Loucy (cell line): Measurements from ENCODE around the gene ANKRD40.

Experiments
- H2AFZ ChIP-seq: fragments of 200-600 bp; sonication (generic); 2 replicates; pipeline ENCODE4 v1.6.0; 2016; ENCODE audit warnings: antibody characterized with exemption, mild to moderate bottlenecking, low read length, moderate library complexity
- H3F3A ChIP-seq: fragments of 200-600 bp; 2 replicates; pipeline ENCODE4 v1.6.0; 2016; ENCODE audit warnings: antibody characterized with exemption, low read depth, mild to moderate bottlenecking
- H3K27me3 ChIP-seq: fragments of 200-600 bp; sonication (generic); 2 replicates; pipeline ENCODE4 v1.6.1; 2014; ENCODE audit warnings: low read length, mild to moderate bottlenecking; ENCODE audit not compliant: insufficient read depth, poor library complexity, severe bottlenecking
- H3K36me3 ChIP-seq: fragments of 200-600 bp; sonication (generic); 2 replicates; pipeline ENCODE4 v1.6.1; 2016; ENCODE audit warnings: low read length; ENCODE audit not compliant: insufficient read depth
- H3K4me1 ChIP-seq: fragments of 200-600 bp; sonication (generic); 2 replicates; pipeline ENCODE4 v1.5.1; 2014; ENCODE audit warnings: low read length, mild to moderate bottlenecking; ENCODE audit not compliant: insufficient read depth, poor library complexity, severe bottlenecking
- H3K4me2 ChIP-seq: fragments of 200-600 bp; sonication (generic); 2 replicates; pipeline ENCODE4 v1.6.0; 2014; ENCODE audit warnings: antibody characterized with exemption, low read length, low read depth, mild to moderate bottlenecking; ENCODE audit not compliant: poor library complexity, severe bottlenecking
- H3K4me3 ChIP-seq: fragments of 200-600 bp; sonication (generic); 2 replicates; pipeline ENCODE4 v1.5.1; 2014; ENCODE audit warnings: low read length, mild to moderate bottlenecking, mixed read lengths; ENCODE audit not compliant: poor library complexity, severe bottlenecking
- H3K79me2 ChIP-seq: fragments of 200-600 bp; sonication (generic); 2 replicates; pipeline ENCODE4 v1.6.1; 2014; ENCODE audit warnings: low read length; ENCODE audit not compliant: insufficient read depth
- H3K9ac ChIP-seq: fragments of 200-600 bp; sonication (generic); 2 replicates; pipeline ENCODE4 v1.6.0; 2014; ENCODE audit warnings: mild to moderate bottlenecking, low read depth, low read length, moderate library complexity; ENCODE audit not compliant: poor library complexity, severe bottlenecking
- H3K9me2 ChIP-seq: fragments of 200-600 bp; sonication (generic); replicated peaks from 2 replicates; pipeline ENCODE4 v1.6.1; 2016; ENCODE audit warnings: low read depth, low read length, mixed read lengths
- H3K9me3 ChIP-seq: fragments of 200-600 bp; sonication (generic); 2 replicates; pipeline ENCODE4 v1.6.1; 2014; ENCODE audit warnings: mild to moderate bottlenecking, antibody characterized with exemption, low read length, low read depth; ENCODE audit not compliant: insufficient read depth
- H4K20me1 ChIP-seq: fragments of 200-600 bp; sonication (generic); 2 replicates; pipeline ENCODE4 v1.6.0; 2014; ENCODE audit warnings: antibody characterized with exemption, low read length, mild to moderate bottlenecking; ENCODE audit not compliant: insufficient read depth, poor library complexity, severe bottlenecking
- CTCF ChIP-seq: fragments of 200-600 bp; sonication (generic); conservative IDR thresholded peaks from 2 replicates; pipeline ENCODE4 v1.5.1; 2014; ENCODE audit warnings: mild to moderate bottlenecking, antibody characterized with exemption, low read length
- EZH2phosphoT487 ChIP-seq: fragments of 200-600 bp; IDR thresholded peaks from 2 replicates; pipeline ENCODE4 v1.6.1; 2018; ENCODE audit warnings: antibody characterized with exemption, mild to moderate bottlenecking, moderate library complexity, borderline replicate concordance

Gene ANKRD40

GRCh38 chr17:50676065-50676975 lies 31.4 kb downstream of the ANKRD40 start:
- Histone ChIP-seq H3K9me2 (no peaks in the 10 kb centered on the region), H3K27me3 (no peaks in the 10 kb centered on the region), H3K79me2 (no peaks in the 10 kb centered on the region), H3K4me1 (no peaks in the 10 kb centered on the region), H3K9ac (no peak overlapping the region), H4K20me1 (no peaks in the 10 kb centered on the region), H3K9me3 (no peaks in the 10 kb centered on the region), H3K36me3 (no peaks in the 10 kb centered on the region), H3K4me3 (no peak overlapping the region), H3F3A (no peaks in the 10 kb centered on the region), H2AFZ (no peak overlapping the region), H3K4me2 (no peak overlapping the region)
- TF ChIP-seq CTCF, result no peak

GRCh38 chr17:50675627-50676026 lies 32.1 kb downstream of the ANKRD40 start:
- no peak overlapping the region for H2AFZ ChIP-seq
- H3K9me3 ChIP-seq, result no peaks in the 10 kb centered on the region
- H3K79me2 ChIP-seq, result no peaks in the 10 kb centered on the region
- H3K27me3 ChIP-seq, result no peaks in the 10 kb centered on the region
- H3K9me2 ChIP-seq, result no peaks in the 10 kb centered on the region
- H3K4me2 ChIP-seq, result no peak overlapping the region
- H3K4me1 ChIP-seq, result no peaks in the 10 kb centered on the region
- no peak overlapping the region for H3K4me3 ChIP-seq
- no peaks in the 10 kb centered on the region for H4K20me1 ChIP-seq
- no peaks in the 10 kb centered on the region for H3K36me3 ChIP-seq
- no peak overlapping the region for H3K9ac ChIP-seq
- TF ChIP-seq EZH2phosphoT487 (no peak), CTCF (no peak)
- no peaks in the 10 kb centered on the region for H3F3A ChIP-seq

- Histone ChIP-seq H3F3A (no peaks in the 10 kb centered on the region), H3K9me2 (no peaks in the 10 kb centered on the region), H3K9ac (no peak overlapping the region), H3K4me1 (no peaks in the 10 kb centered on the region), H3K9me3 (no peaks in the 10 kb centered on the region), H3K36me3 (no peaks in the 10 kb centered on the region), H3K79me2 (no peaks in the 10 kb centered on the region), H2AFZ (no peak overlapping the region), H4K20me1 (no peaks in the 10 kb centered on the region), H3K4me2 (no peak overlapping the region), H3K4me3 (no peak overlapping the region), H3K27me3 (no peaks in the 10 kb centered on the region)
- TF ChIP-seq CTCF, result no peak
- TF ChIP-seq EZH2phosphoT487, result no peak
These were observed 32.5 kb downstream of the ANKRD40 start for GRCh38 chr17:50675190-50675589.
